ENCODE data around the gene ZNF609.
A peak's percentile ranks its signal among the peaks of the same experiment; 100 is the strongest.

Gene ZNF609

DNA sequence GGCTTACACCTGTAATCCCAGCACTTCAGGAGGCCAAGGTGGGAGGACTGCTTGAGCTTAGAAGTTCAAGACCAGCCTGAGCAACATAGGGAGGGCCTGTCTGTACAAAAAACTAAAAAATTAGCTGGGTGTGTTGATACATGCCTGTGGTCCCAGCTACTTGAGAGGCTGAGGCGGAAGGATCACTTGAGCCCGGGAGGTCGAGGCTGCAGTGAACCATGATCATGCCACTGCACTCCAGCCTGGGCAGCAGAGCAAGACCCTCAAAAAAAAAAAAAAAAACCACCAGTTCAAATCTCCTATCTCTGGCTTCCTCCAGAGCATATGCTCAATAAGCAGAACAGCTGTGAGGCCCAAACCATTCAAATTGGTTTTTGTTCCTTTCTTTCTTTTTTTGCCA, 53.4 kb downstream of the ZNF609 start:
- TF ChIP-seq, protein P1, sequence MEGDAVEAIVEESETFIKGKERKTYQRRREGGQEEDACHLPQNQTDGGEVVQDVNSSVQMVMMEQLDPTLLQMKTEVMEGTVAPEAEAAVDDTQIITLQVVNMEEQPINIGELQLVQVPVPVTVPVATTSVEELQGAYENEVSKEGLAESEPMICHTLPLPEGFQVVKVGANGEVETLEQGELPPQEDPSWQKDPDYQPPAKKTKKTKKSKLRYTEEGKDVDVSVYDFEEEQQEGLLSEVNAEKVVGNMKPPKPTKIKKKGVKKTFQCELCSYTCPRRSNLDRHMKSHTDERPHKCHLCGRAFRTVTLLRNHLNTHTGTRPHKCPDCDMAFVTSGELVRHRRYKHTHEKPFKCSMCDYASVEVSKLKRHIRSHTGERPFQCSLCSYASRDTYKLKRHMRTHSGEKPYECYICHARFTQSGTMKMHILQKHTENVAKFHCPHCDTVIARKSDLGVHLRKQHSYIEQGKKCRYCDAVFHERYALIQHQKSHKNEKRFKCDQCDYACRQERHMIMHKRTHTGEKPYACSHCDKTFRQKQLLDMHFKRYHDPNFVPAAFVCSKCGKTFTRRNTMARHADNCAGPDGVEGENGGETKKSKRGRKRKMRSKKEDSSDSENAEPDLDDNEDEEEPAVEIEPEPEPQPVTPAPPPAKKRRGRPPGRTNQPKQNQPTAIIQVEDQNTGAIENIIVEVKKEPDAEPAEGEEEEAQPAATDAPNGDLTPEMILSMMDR (conservative IDR thresholded peaks at IDR 0.05; ENCODE audit: control insufficient read depth, insufficient read depth, low read depth, low read length), result no peak
- DNase-seq (ENCODE audit: low read depth), result no peak
- H3K4me3 ChIP-seq (ENCODE audit: control insufficient read depth, low read depth, low read length), result no peak overlapping the region

GRCh38 chr15:64515196-64515595, 54.8 kb downstream of the ZNF609 start:
- no peak overlapping the region for H3K4me3 ChIP-seq (ENCODE audit: control insufficient read depth, low read depth, low read length)
- DNase-seq (ENCODE audit: low read depth), result no peak
- TF ChIP-seq, protein P1 (conservative IDR thresholded peaks at IDR 0.05; ENCODE audit: control insufficient read depth, insufficient read depth, low read depth, low read length), result no peak

GRCh38 chr15:64515825-64516224, 55.4 kb downstream of the ZNF609 start:
- H3K4me3 ChIP-seq (ENCODE audit: control insufficient read depth, low read depth, low read length), result no peak overlapping the region
- no peak for DNase-seq (ENCODE audit: low read depth)
- TF ChIP-seq, protein P1 (conservative IDR thresholded peaks at IDR 0.05; ENCODE audit: control insufficient read depth, insufficient read depth, low read depth, low read length), result no peak

DNA sequence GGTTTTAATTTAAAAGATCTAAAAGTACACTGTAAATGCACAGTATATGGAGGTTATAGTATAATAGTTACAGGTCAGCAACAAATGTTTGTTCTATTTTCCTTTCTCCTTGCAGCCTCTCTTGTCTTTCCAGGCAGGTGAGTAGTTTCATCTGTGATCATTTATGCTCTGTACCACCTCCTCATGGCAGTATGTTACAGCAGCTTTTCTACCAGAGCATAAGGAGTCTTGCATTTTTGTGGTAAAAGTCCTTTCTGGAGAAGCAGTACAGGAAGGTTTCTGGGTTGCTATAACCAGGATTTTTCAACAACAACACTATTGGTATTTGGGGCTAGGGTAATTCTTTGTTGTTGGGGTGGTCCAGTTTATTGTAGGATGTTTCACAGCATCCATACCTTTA, 59.5 kb downstream of the ZNF609 start:
- no peak overlapping the region for H3K4me3 ChIP-seq (ENCODE audit: control insufficient read depth, low read depth, low read length)
- TF ChIP-seq, protein P1 (conservative IDR thresholded peaks at IDR 0.05; ENCODE audit: control insufficient read depth, insufficient read depth, low read depth, low read length), result no peak
- DNase-seq (ENCODE audit: low read depth), result no peak

DNA sequence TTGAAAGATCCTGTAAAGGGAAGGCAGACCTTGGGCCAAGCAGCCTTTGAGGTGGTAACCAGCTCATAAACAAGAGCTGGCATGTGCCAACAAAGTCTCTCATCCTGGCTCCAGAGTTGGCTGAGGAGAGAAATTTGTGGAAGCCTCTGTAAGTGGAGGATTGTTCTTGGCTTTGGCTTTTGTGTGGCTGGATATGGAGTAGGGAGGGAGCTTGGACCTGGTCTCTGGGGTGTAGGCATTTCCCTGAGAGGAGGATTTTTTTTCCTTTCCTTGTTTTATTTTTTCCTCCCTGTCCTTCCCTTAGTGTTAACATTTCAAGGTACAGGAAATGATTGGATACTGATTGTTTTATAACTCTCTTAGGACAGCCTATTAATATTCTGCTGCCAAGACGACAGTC, 60.8 kb downstream of the ZNF609 start:
- TF ChIP-seq, protein P1 (conservative IDR thresholded peaks at IDR 0.05; ENCODE audit: control insufficient read depth, insufficient read depth, low read depth, low read length), result no peak
- no peak for DNase-seq (ENCODE audit: low read depth)
- no peak overlapping the region for H3K4me3 ChIP-seq (ENCODE audit: control insufficient read depth, low read depth, low read length)

GRCh38 chr15:64521726-64522164, 61.4 kb downstream of the ZNF609 start:
- peak; percentile 44 for DNase-seq (ENCODE audit: low read depth)
- H3K4me3 ChIP-seq (ENCODE audit: control insufficient read depth, low read depth, low read length), result no peak overlapping the region
- TF ChIP-seq, protein P1 (conservative IDR thresholded peaks at IDR 0.05; ENCODE audit: control insufficient read depth, insufficient read depth, low read depth, low read length), result no peak

- TF ChIP-seq, protein P1 (conservative IDR thresholded peaks at IDR 0.05; ENCODE audit: control insufficient read depth, insufficient read depth, low read depth, low read length), result no peak
- H3K4me3 ChIP-seq (ENCODE audit: control insufficient read depth, low read depth, low read length), result no peak overlapping the region
- no peak for DNase-seq (ENCODE audit: low read depth)
These were observed 61.9 kb downstream of the ZNF609 start for GRCh38 chr15:64522226-64522823.

All from fibroblast of mammary gland (primary cell).